ENCODE data around the gene DAB2. TPM values are rescaled to one million over a fixed set of nuclear protein-coding genes. Genes with fewer than 3 reads are reported as not detected.

The DAB2 gene
- total and polyA plus RNA-seq, 2 of the 8 experiments (the other 6 are each of a cell fraction or from before 2014, with no cell fraction given): 2.6 to 4.9 TPM

DNA sequence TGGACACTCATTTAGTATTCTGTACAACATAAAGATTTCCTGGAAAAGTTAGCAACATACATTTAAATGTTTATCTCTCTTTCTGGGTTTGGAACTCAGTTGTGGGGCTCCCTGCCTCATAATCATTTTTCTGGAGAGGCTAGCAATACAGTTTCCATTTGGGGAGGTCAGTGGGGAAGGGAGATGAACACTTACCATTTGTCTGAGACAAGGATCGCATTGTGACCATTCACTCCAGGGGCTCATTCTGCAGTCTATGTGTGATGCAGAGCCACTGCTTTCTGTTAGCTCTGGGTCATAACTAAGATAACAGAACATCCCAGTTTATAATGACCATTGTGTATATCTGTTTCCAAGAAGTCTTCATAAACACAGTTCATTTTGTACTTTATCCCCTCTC, 82.9 kb downstream of the DAB2 start:
- Histone ChIP-seq H3K18ac (ENCODE audit: extremely low read depth, low read length) (no peak overlapping the region), H3K14ac (ENCODE audit: insufficient read length) (no peak overlapping the region), H3K23me2 (ENCODE audit: low read depth, low read length) (no peaks in the 10 kb centered on the region), H2BK5ac (ENCODE audit: low read depth, low read length) (no peak overlapping the region; the same call in 1 of the 2 replicates), H4K91ac (replicated peaks; ENCODE audit: insufficient read length, low read length) (peak overlapping the region; percentile 96), H3K27me3 (replicated peaks in 1 of 4; ENCODE audit: control insufficient read depth in 3 of 4, extremely low read depth in 1 of 4, insufficient read depth in 3 of 4, low read length in 3 of 4) (no peaks in the 10 kb centered on the region), H3K4ac (replicated peaks; ENCODE audit: insufficient read length, low read depth, low read length) (no peak overlapping the region), H2BK120ac (replicated peaks; ENCODE audit: low read depth, low read length) (peak overlapping the region; percentile 57), H3K9ac (replicated peaks in 1 of 4; ENCODE audit: extremely low read depth in 1 of 4, low read depth in 3 of 4, low read length in 3 of 4) (no peak overlapping the region), H3K79me1 (ENCODE audit: low read depth, low read length) (no peaks in the 10 kb centered on the region), H2AFZ (ENCODE audit: low read length) (no peak overlapping the region), H3K4me3 (ENCODE audit: extremely low read depth in 1 of 4, insufficient read depth in 2 of 4, low read depth in 3 of 4, low read length in 4 of 4) (no peak overlapping the region), H3K56ac (replicated peaks; ENCODE audit: insufficient read length, low read depth, low read length) (no peak overlapping the region), H3K23ac (ENCODE audit: insufficient read length) (no peak overlapping the region), H3K27ac (ENCODE audit: low read depth, low read length) (no peak overlapping the region), H3K79me2 (ENCODE audit: control insufficient read depth in 1 of 2, insufficient read depth in 2 of 2, low read length in 2 of 2) (no peaks in the 10 kb centered on the region), H3K4me2 (ENCODE audit: insufficient read depth in 1 of 2, low read depth in 2 of 2, low read length in 2 of 2) (no peak overlapping the region), H2BK15ac (ENCODE audit: low read length) (no peak overlapping the region), H4K20me1 (replicated peaks in 1 of 2; ENCODE audit: control insufficient read depth in 1 of 2, insufficient read depth in 2 of 2, low read length in 2 of 2) (no peaks in the 10 kb centered on the region), H2BK20ac (ENCODE audit: low read length) (no peak overlapping the region; the same call in 1 of the 2 replicates), H3K4me1 (replicated peaks in 1 of 4; ENCODE audit: control insufficient read depth in 3 of 4, insufficient read depth in 4 of 4, low read length in 3 of 4) (no peaks in the 10 kb centered on the region; a peak in 2 of 7 replicates), H3K9me3 (ENCODE audit: insufficient read depth in 2 of 2, low read depth in 1 of 2, low read length in 1 of 2) (peaks cover 0 to 3% of the 10 kb centered on the region in 2 experiments; a peak in 3 of 4 replicates), H4K8ac (ENCODE audit: extremely low read depth, insufficient read depth, low read length) (no peak overlapping the region), H2AK5ac (ENCODE audit: low read depth, low read length) (no peak overlapping the region), H4K5ac (ENCODE audit: insufficient read length, low read depth, low read length) (no peak overlapping the region), H3K36me3 (ENCODE audit: control insufficient read depth in 2 of 4, insufficient read depth in 4 of 4, low read length in 3 of 4) (no peaks in the 10 kb centered on the region), H2BK12ac (ENCODE audit: low read depth, low read length) (no peak overlapping the region)
- 100% methylated on average over 1 of the region's 1 CpG; no CpG with 5 or more reads in 1 of the 2 experiments for WGBS, 2 experiments (ENCODE audit: extremely low coverage in 1 of 2, insufficient coverage in 1 of 2, insufficient read length in 1 of 2, insufficient replicate concordance in 2 of 2, low coverage in 1 of 2, low lambda C conversion rate in 2 of 2, missing lambda C conversion rate in 1 of 2)
- DNase-seq (ENCODE audit: low read depth in 1 of 2, low spot score in 2 of 2) (no peak), FAIRE-seq (no peak)
- ChIA-PET POLR2A (ENCODE audit: partially characterized antibody) (no interaction called here), CTCF (ENCODE audit: partially characterized antibody) (no interaction called here)
- TF ChIP-seq RFX5 (IDR thresholded peaks at IDR 0.05; ENCODE audit: borderline replicate concordance, low read depth, low read length) (no peak), SRF (IDR thresholded peaks at IDR 0.05; ENCODE audit: low read depth, low read length) (no peak), POLR2AphosphoS5 (IDR thresholded peaks at IDR 0.05; ENCODE audit: low read depth, low read length) (no peak), NRF1 (IDR thresholded peaks at IDR 0.05; ENCODE audit: low read depth, low read length) (no peak)
- TF ChIP-seq, protein P1, sequence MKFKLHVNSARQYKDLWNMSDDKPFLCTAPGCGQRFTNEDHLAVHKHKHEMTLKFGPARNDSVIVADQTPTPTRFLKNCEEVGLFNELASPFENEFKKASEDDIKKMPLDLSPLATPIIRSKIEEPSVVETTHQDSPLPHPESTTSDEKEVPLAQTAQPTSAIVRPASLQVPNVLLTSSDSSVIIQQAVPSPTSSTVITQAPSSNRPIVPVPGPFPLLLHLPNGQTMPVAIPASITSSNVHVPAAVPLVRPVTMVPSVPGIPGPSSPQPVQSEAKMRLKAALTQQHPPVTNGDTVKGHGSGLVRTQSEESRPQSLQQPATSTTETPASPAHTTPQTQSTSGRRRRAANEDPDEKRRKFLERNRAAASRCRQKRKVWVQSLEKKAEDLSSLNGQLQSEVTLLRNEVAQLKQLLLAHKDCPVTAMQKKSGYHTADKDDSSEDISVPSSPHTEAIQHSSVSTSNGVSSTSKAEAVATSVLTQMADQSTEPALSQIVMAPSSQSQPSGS (IDR thresholded peaks at IDR 0.05; ENCODE audit: low read length): no peak
